A549 (cell line): ENCODE data around the gene TMEM59L. TPM values are rescaled to one million over a fixed set of nuclear protein-coding genes. Genes with fewer than 3 reads are reported as not detected.
A peak's percentile ranks its signal among the peaks of the same experiment; 100 is the strongest.

Experiments
- ATAC-seq, 2 experiments: fragments of 200-7000 bp in 1 of 2; fragments of >200 bp in 1 of 2; cut with Nextera tagmentation in 1 of 2; cut with Tn5 transposase in 1 of 2; 3 replicates each; pipeline versions ENCODE4 v1.8.0 to v1.9.1; 2018 to 2020; ENCODE audit warnings: mild to moderate bottlenecking in 1 of 2, moderate library complexity in 1 of 2
- CTCF ChIA-PET: fragments of 300-600 bp; sonication (Branson Sonifier 250); formaldehyde crosslinking; extraction: SDS; loops from one replicate; lab custom pipeline; 2021; ENCODE audit warnings: antibody characterized with exemption, inconsistent platforms; lab: Yijun Ruan, JAX
- POLR2A ChIA-PET: fragments of 350-600 bp; formaldehyde crosslinking; extraction: SDS; loops from one replicate; lab custom pipeline; 2021; ENCODE audit warnings: antibody characterized with exemption, inconsistent platforms; lab: Yijun Ruan, JAX
- DNase-seq, 2 experiments: peaks; one replicate each; pipeline versions ENCODE4 v3.0.0 to v3.0.0-alpha.2; 2011 to 2016; ENCODE audit warnings: low read depth in 1 of 2, low spot score in 1 of 2
- FAIRE-seq: peaks from 2 replicates; lab custom pipeline; 2011; peaks lifted over from hg19 to GRCh38; lab: Jason Lieb, UNC
- H3K27ac ChIP-seq, 2 experiments: fragments of >200 bp; sonication (Bioruptor Twin); formaldehyde crosslinking; 3 replicates each; pipeline ENCODE4 v1.5.1; 2016 to 2017
- H3K4me1 ChIP-seq: fragments of >200 bp; sonication (Bioruptor Twin); formaldehyde crosslinking; 3 replicates; pipeline ENCODE4 v1.6.1; 2016
- H3K4me2 ChIP-seq: fragments of >200 bp; sonication (Bioruptor Twin); formaldehyde crosslinking; 3 replicates; pipeline ENCODE4 v1.6.1; 2016
- H3K4me3 ChIP-seq: fragments of >200 bp; sonication (Bioruptor Twin); formaldehyde crosslinking; 3 replicates; pipeline ENCODE4 v1.5.1; 2016
- H3K9me3 ChIP-seq: fragments of >200 bp; sonication (Bioruptor Twin); formaldehyde crosslinking; 3 replicates; pipeline ENCODE4 v1.6.1; 2016
- CEBPB ChIP-seq, 2 experiments: fragments of >200 bp in 1 of 2; sonication (Bioruptor Twin) in 1 of 2; formaldehyde crosslinking in 1 of 2; IDR thresholded peaks; 2 replicates each; pipeline ENCODE4 v1.6.1; 2012 to 2016
- ESRRA ChIP-seq: fragments of 150-350 bp; IDR thresholded peaks from 2 replicates; pipeline ENCODE4 v1.6.1; 2014; ENCODE audit warnings: mild to moderate bottlenecking, low read length, borderline replicate concordance
- HOXB5 ChIP-seq: fragments of 250-450 bp; sonication (Bioruptor Pico); IDR thresholded peaks from 2 replicates; pipeline ENCODE4 v1.5.0; 2020; ENCODE audit warnings: mild to moderate bottlenecking, moderate library complexity
- KDM1A ChIP-seq: fragments of 200-600 bp; sonication (generic); IDR thresholded peaks from 2 replicates; pipeline ENCODE4 v1.6.1; 2016; ENCODE audit warnings: low read depth, mild to moderate bottlenecking
- NPAS2 ChIP-seq: fragments of 250-450 bp; sonication (Bioruptor Pico); IDR thresholded peaks from 2 replicates; pipeline ENCODE4 v1.8.0; 2022; ENCODE audit warnings: mild to moderate bottlenecking, moderate library complexity, borderline replicate concordance
- POLR2A ChIP-seq: IDR thresholded peaks from 2 replicates; pipeline ENCODE4 v1.6.1; 2012; ENCODE audit warnings: mild to moderate bottlenecking, low read length
- RCOR1 ChIP-seq: fragments of 150-350 bp; IDR thresholded peaks from 2 replicates; pipeline ENCODE4 v1.6.1; 2014; ENCODE audit warnings: antibody characterized with exemption, low read length, low read depth
- RFX5 ChIP-seq: fragments of 450-650 bp; IDR thresholded peaks from 2 replicates; pipeline ENCODE4 v1.7.1; 2014; ENCODE audit warnings: antibody characterized with exemption, mild to moderate bottlenecking, moderate library complexity
- TFCP2L1 ChIP-seq: fragments of 250-450 bp; sonication (Bioruptor Pico); IDR thresholded peaks from 2 replicates; pipeline ENCODE4 v1.5.0; 2021; ENCODE audit warnings: mild to moderate bottlenecking
- ZSCAN20 ChIP-seq: fragments of 250-450 bp; sonication (Bioruptor Pico); IDR thresholded peaks from 2 replicates; pipeline ENCODE4 v1.8.0; 2022; ENCODE audit warnings: mild to moderate bottlenecking, moderate library complexity
- WGBS: methylation state at CpG from one replicate; pipeline ENCODE4 v1.1.6; 2017; ENCODE audit errors: missing lambda C conversion rate; 5-methylcytosine and 5-hydroxymethylcytosine counted together
- polyA plus RNA-seq, 4 experiments: library from polyadenylated mRNA; depleted of rRNA in 3 of 4; stranded (reverse); fragments of >200 nt; fragmentation: RNase III in 1 of 4; extraction: RNeasy Plus Mini Kit Qiagen cat#74134 plus additional on column Dnase treatment in 1 of 4; gene quantifications; 2 replicates in 3 of 4; 3 replicates in 1 of 4; pipeline ENCODE4 v1.2.3, GENCODE V29; 2011 to 2017
- TF ChIP-seq, protein P1 (sequence below): fragments of >200 bp; sonication (Bioruptor Twin); formaldehyde crosslinking; IDR thresholded peaks from 3 replicates; pipeline ENCODE4 v1.6.1; 2016
- TF ChIP-seq, protein P2 (sequence below): fragments of 250-450 bp; sonication (Bioruptor Pico); IDR thresholded peaks from 2 replicates; pipeline ENCODE4 v1.5.0; 2020; ENCODE audit warnings: low read depth, mild to moderate bottlenecking, moderate library complexity
- TF ChIP-seq, protein P3 (sequence below): fragments of >200 bp; sonication (Bioruptor Twin); formaldehyde crosslinking; IDR thresholded peaks from 2 replicates; pipeline ENCODE4 v1.6.1; 2016
- TF ChIP-seq, protein P4 (sequence below): fragments of 450-650 bp; IDR thresholded peaks from 2 replicates; pipeline ENCODE4 v1.6.1; 2014; ENCODE audit warnings: antibody characterized with exemption

The TMEM59L gene
- polyA plus RNA-seq, 2 of the 4 experiments (the other 2 are of a cell fraction): 0.94 to 4.6 TPM

DNA sequence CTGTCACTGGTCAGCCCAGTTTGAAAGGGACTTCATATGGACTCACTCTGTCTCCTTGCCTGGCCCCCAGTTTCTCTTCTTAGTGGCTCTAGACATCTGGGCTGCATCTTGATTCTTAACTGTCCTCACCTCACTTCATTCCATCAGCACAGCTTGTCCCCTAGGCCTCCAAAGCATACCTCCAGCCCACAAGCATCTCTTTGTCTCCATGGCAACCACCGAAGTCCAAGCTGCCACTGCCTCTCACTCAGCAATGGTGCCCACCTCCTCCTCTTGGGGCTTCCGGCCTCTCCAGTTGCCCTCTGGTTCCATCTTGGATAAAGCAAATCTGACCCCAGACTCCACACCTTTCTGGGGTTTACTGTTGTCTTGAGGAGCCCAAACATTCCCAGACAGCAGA is 14.2 kb downstream of the TMEM59L start (continued):
- TF ChIP-seq, protein P1, sequence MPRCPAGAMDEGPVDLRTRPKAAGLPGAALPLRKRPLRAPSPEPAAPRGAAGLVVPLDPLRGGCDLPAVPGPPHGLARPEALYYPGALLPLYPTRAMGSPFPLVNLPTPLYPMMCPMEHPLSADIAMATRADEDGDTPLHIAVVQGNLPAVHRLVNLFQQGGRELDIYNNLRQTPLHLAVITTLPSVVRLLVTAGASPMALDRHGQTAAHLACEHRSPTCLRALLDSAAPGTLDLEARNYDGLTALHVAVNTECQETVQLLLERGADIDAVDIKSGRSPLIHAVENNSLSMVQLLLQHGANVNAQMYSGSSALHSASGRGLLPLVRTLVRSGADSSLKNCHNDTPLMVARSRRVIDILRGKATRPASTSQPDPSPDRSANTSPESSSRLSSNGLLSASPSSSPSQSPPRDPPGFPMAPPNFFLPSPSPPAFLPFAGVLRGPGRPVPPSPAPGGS: no peak
- TF ChIP-seq, protein P2, sequence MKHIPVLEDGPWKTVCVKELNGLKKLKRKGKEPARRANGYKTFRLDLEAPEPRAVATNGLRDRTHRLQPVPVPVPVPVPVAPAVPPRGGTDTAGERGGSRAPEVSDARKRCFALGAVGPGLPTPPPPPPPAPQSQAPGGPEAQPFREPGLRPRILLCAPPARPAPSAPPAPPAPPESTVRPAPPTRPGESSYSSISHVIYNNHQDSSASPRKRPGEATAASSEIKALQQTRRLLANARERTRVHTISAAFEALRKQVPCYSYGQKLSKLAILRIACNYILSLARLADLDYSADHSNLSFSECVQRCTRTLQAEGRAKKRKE (CRISPR knock-in tag): no peak
- TF ChIP-seq, protein P3, sequence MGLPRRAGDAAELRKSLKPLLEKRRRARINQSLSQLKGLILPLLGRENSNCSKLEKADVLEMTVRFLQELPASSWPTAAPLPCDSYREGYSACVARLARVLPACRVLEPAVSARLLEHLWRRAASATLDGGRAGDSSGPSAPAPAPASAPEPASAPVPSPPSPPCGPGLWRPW: no peak
- TF ChIP-seq ESRRA: no peak
- TF ChIP-seq RCOR1: no peak

DNA sequence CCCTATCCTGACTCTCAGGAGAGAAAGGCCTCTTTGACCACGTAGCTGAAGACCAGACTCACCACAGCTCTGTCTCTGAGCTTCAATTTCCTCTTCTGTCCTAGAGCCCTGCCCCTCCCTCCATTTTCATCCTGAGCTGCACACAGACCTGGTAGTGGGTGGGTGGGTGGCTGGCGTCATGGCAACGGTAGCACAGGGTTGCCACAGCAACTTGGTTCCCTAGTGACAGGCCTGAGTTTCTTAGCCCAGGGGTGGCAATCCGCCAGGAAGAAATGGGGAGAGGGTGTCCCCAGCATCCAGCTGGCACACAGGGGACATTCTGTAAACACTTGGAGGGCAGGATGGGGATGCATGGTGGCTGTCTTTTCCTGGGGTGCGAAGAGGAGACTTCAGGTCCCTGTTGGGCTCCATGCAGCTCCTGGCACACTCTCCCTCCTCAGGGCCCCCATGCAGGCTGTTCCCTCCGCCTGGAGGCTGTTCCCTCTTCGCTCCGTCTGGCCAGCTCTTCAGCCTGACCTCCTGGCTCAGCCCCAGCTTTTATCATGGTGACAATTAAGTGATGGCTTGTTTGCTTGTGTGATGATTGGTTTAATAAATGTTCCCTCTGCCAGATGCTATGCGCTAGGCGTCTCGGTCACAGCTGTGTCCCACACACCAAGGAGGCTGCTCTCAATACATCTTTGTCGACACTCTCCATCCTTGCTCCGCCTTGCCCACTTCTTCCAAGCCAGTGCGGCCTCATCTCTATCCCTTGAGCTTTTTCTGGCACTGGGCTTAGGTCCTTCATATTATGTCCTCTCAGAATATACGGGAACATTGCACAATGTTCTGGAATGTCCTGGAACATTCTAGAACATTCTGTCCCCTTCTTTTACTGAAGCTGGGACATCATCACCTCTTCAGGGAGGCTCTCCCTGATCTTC is 16.8 kb downstream of the TMEM59L start:
- no peak for FAIRE-seq
- no peaks in the 10 kb centered on the region for H3K4me1 ChIP-seq
- no peak overlapping the region for H3K4me2 ChIP-seq
- CTCF ChIA-PET: interaction anchor here (0.8 to 1.5 kb wide), 5 partner anchors 17 to 237 kb away, joined by 3 to 5 read pairs (median 3); partner anchors contain the start of gene TMEM59L
- no peak for DNase-seq
- no peak for ATAC-seq
- H3K4me3 ChIP-seq: no peak overlapping the region
- TF ChIP-seq NPAS2 (CRISPR knock-in tag) (no peak), TFCP2L1 (no peak), HOXB5 (no peak), RFX5 (no peak), CEBPB (IDR thresholded peaks at IDR 0.05) (0 out of 4 replicates have a peak, but pooled peaks of 1 of the 2 experiments have one; percentile 8)
- TF ChIP-seq, protein P2 (CRISPR knock-in tag): no peak
- H3K9me3 ChIP-seq: no peaks in the 10 kb centered on the region
- H3K27ac ChIP-seq: peak overlapping the region in 1 of 2 experiments; percentile 44; a peak in 1 of 6 replicates
- POLR2A ChIA-PET: no interaction called here
- 78% methylated on average over 12 of the region's 15 CpGs for WGBS

DNA sequence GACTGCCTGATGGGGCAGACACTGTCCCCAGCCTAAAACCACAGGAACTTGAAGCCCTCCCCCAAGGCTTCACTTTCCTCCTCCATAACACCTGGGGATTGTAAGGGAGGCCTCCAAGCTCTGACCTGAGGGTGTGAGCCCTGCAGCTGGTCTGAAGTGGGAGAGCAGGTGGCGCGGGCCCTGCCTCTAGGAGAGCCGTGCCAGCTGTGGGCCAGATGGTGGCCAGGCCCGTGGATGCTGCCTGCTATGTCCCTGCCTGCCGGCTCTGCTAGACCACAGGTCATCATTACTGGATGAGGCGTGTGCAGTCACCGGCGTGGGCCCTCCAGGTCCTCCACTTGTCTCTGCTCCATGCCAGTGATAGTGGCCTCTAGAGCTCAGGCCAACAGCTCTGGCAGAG is 20.7 kb downstream of the TMEM59L start:
- ChIA-PET CTCF (interaction anchor here (1.2 kb wide), 1 partner anchor 214 kb away, joined by 3 read pairs; no protein-coding TSS in a partner anchor), POLR2A (no interaction called here)
- H3K4me2 ChIP-seq: no peak overlapping the region
- no peaks in the 10 kb centered on the region for H3K9me3 ChIP-seq
- no peak overlapping the region for H3K4me3 ChIP-seq
- H3K4me1 ChIP-seq: peaks cover 10% of the 10 kb centered on the region; the same call in 1 of the 3 replicates
- TF ChIP-seq TFCP2L1 (no peak), POLR2A (no peak), ZSCAN20 (CRISPR knock-in tag) (no peak)
- no peak for DNase-seq
- 77% methylated on average over 5 of the region's 8 CpGs for WGBS
- H3K27ac ChIP-seq: no peak overlapping the region
- FAIRE-seq: no peak
- no peak for ATAC-seq

DNA sequence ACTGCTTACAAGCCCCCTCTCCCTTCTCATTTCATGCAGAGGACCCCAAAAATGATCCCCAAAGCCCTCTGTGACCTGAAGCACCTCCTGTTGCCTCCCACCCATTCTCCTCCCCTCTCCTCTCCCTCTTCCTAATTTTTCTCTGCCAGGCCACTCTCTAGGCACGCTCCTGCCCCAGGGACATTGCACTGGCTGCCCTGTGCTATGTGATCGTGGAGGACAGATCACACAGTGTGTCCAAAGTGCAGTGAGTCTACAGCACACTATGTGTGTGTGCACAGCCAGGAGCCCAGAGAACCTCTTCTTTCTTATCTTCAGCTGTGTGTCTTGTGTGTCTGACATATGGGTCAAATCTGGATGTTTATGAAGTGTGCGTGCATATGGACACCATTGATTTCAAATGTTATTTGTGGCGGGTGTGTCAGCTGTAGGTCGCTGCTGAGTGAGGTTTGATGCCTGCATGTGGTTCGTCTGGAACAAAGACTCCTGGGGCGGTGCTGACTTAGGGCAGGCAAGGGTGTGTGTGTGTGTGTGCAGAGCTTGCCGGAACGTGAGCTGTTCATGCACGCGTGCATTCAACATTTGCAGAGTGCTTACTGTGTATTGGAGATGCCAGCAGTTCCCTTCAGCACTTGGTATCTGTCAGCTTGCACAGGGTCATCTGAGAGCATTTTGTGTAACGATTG is 22.1 kb downstream of the TMEM59L start:
- ChIA-PET POLR2A (interaction anchor here (0.7 to 1.1 kb wide), 2 partner anchors 45 to 166 kb away, joined by 3 read pairs; no protein-coding TSS in a partner anchor), CTCF (interaction anchor here (1.0 to 1.4 kb wide), 2 partner anchors 40 to 46 kb away, joined by 4 read pairs; partner anchors contain the start of gene REX1BD)
- Histone ChIP-seq H3K4me2 (no peak overlapping the region), H3K9me3 (no peaks in the 10 kb centered on the region), H3K27ac (no peak overlapping the region), H3K4me1 (peaks cover 10% of the 10 kb centered on the region; the same call in 1 of the 3 replicates), H3K4me3 (no peak overlapping the region)
- no peak for TF ChIP-seq KDM1A
- TF ChIP-seq ZSCAN20 (CRISPR knock-in tag): no peak
- no peak for TF ChIP-seq RFX5
- TF ChIP-seq, protein P1: no peak
- TF ChIP-seq, protein P4, sequence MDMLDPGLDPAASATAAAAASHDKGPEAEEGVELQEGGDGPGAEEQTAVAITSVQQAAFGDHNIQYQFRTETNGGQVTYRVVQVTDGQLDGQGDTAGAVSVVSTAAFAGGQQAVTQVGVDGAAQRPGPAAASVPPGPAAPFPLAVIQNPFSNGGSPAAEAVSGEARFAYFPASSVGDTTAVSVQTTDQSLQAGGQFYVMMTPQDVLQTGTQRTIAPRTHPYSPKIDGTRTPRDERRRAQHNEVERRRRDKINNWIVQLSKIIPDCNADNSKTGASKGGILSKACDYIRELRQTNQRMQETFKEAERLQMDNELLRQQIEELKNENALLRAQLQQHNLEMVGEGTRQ: no peak
- no peak for TF ChIP-seq POLR2A
- no peak for TF ChIP-seq HOXB5
- 58% methylated on average over 12 of the region's 12 CpGs for WGBS
- DNase-seq (no peak), ATAC-seq (no peak), FAIRE-seq (no peak)
